Vagina (tissue), 2 donors: Measurements from ENCODE around the gene HAPLN2.

Experiments
- CTCF ChIP-seq, 3 experiments: fragments of 450-650 bp in 2 of 3; fragments of 200-600 bp in 1 of 3; sonication (generic) in 1 of 3; IDR thresholded peaks; one replicate each; pipeline ENCODE4 v1.5.1; 2017 to 2019; ENCODE audit warnings: antibody characterized with exemption in 3 of 3, mild to moderate bottlenecking in 2 of 3, moderate library complexity in 2 of 3
- POLR2A ChIP-seq, 2 donors: fragments of 450-650 bp; IDR thresholded peaks; one replicate each; pipeline ENCODE4 v1.6.1; 2017; ENCODE audit warnings: antibody characterized with exemption in 2 of 2, mild to moderate bottlenecking in 2 of 2, moderate library complexity in 2 of 2
- POLR2AphosphoS5 ChIP-seq, 2 donors: sonication (generic); formaldehyde crosslinking; IDR thresholded peaks; one replicate each; pipeline ENCODE4 v1.9.0; 2017; ENCODE audit warnings: antibody characterized with exemption in 2 of 2, mild to moderate bottlenecking in 2 of 2, low read depth in 1 of 2; ENCODE audit not compliant: insufficient read depth in 1 of 2

DNA sequence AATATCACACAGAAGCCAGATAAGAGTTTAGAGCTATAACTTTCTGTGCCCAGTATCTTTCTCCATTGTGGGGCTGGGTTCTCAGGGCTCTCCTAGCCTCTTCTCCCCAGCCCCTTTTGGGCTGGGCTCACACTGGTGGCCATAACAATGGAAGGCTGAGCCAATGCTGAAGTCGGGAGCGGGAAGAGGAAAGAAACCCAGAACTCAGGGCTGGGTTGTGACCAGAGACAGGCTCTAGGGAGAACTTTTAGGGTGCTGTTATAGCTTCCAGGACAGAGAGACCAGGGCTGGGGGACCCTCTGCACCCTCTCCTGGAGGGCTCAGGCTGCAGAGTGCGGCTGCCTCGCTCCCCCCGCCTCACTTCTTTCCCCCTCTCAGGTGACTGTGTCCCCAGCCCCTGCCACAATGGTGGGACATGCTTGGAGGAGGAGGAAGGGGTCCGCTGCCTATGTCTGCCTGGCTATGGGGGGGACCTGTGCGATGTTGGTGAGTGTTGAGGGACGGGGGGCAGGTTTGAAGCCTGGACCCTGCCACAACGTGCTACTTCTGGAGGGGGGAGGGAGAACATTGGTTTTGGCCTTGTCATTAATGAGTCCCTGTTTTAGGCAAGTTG, 36.8 kb downstream of the HAPLN2 start:
- TF ChIP-seq CTCF (IDR thresholded peaks at IDR 0.05) = no peak
- no peak for TF ChIP-seq POLR2A (IDR thresholded peaks at IDR 0.05)
- TF ChIP-seq POLR2AphosphoS5 (IDR thresholded peaks at IDR 0.05; ENCODE audit: insufficient read depth in 1 of 2, low read depth in 1 of 2) = no peak
